Gastroesophageal sphincter (tissue), 4 donors: ENCODE data around the gene KCP. TPM values are rescaled to one million over a fixed set of nuclear protein-coding genes. Genes with fewer than 3 reads are reported as not detected.

Experiments used
- ATAC-seq: fragments of 150-250 bp; one replicate; pipeline ENCODE4 v1.9.1; 2016; ENCODE audit warnings: mild to moderate bottlenecking, moderate library complexity
- H3K27ac ChIP-seq, 4 donors: fragments of 200-600 bp; sonication (generic) in 3 of 4; 1 replicate in 3 of 4; 2 replicates in 1 of 4; pipeline ENCODE4 v1.5.1; 2016 to 2019
- H3K27me3 ChIP-seq: fragments of 200-600 bp; sonication (generic); one replicate; pipeline ENCODE4 v1.5.1; 2019
- H3K36me3 ChIP-seq, 2 donors: fragments of 200-600 bp; sonication (generic); one replicate each; pipeline ENCODE4 v1.5.1; 2019; ENCODE audit warnings: control low read depth in 1 of 2
- H3K4me1 ChIP-seq, 3 donors: fragments of 200-600 bp; sonication (generic); 1 replicate in 2 of 3; 2 replicates in 1 of 3; pipeline ENCODE4 v1.5.1; 2016 to 2019; ENCODE audit warnings: control low read depth in 2 of 3
- H3K4me3 ChIP-seq, 2 donors: fragments of 200-600 bp; sonication (generic); one replicate each; pipeline ENCODE4 v1.5.1; 2019; ENCODE audit warnings: mild to moderate bottlenecking in 1 of 2, moderate library complexity in 1 of 2
- H3K9me3 ChIP-seq, 3 donors: fragments of 200-600 bp; sonication (generic); one replicate each; pipeline ENCODE4 v1.5.1; 2017 to 2019; ENCODE audit warnings: control low read depth in 2 of 3
- EP300 ChIP-seq: sonication (generic); formaldehyde crosslinking; IDR thresholded peaks from one replicate; pipeline ENCODE4 v1.6.1; 2017; ENCODE audit warnings: antibody characterized with exemption, mild to moderate bottlenecking
- POLR2A ChIP-seq, 2 donors: fragments of 450-650 bp; IDR thresholded peaks; one replicate each; pipeline ENCODE4 v1.6.1; 2017; ENCODE audit warnings: antibody characterized with exemption in 2 of 2, mild to moderate bottlenecking in 2 of 2, moderate library complexity in 1 of 2
- POLR2AphosphoS5 ChIP-seq: sonication (generic); formaldehyde crosslinking; IDR thresholded peaks from one replicate; pipeline ENCODE4 v1.6.1; 2017; ENCODE audit warnings: antibody characterized with exemption
- WGBS, 2 donors: methylation state at CpG; one replicate each; pipeline ENCODE4 v1.1.5; 2018; ENCODE audit warnings: low coverage in 1 of 2; 5-methylcytosine and 5-hydroxymethylcytosine counted together
- total RNA-seq, 4 donors: library from RNA; depleted of rRNA; stranded (reverse); fragments of >200 nt; gene quantifications; one replicate each; pipeline ENCODE4 v1.1.0, GENCODE V29; 2016
- TF ChIP-seq, protein P1 (sequence below), 4 experiments: fragments of 200-600 bp in 2 of 4; fragments of 450-650 bp in 2 of 4; sonication (generic) in 1 of 4; IDR thresholded peaks; one replicate each; pipeline ENCODE4 v1.5.1; 2017 to 2019; ENCODE audit warnings: antibody characterized with exemption in 4 of 4, mild to moderate bottlenecking in 2 of 4, moderate library complexity in 2 of 4

Gene KCP
- total RNA-seq, 4 donors from 2014 or later: 0.31 to 0.67 TPM; not detected in 2

DNA sequence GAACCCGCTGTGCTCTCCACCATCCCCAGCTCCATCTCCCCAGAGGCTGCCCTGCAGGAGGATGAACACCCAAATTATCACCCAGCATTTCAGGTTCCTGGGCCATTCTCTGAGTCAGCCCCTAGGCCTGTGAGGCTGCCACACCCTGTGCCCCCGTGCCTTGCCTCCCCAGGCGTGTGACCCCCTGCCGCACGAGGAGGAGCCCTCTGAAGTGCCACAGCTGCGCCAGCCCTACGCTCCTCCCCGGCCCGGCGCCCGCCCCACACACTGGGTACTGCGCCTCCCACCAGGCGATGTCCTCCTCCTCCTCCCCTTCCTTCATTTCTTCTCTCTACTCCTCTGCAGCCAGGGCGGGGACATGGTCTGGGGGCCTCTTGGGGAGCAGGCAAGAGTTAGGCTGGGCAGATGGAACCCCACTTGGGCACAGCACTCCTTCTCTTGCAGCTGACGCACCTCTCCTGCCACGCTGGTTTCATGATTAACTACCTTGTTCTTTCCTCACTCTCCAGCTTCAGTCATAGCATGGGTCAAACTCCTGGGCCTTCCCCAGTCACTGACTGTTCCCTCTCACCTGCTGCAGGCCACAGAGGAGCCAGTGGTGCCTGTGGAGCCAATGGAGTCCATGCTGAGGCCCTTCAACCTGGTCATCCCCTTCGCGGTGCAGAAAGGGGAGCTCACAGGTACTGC, 60.6 kb downstream of the KCP start:
- Histone ChIP-seq H3K4me1 (no peaks in the 10 kb centered on the region), H3K27me3 (no peaks in the 10 kb centered on the region), H3K4me3 (no peak overlapping the region), H3K27ac (peak overlapping the region in 2 of 4 donors; percentile 18 to 33), H3K36me3 (peaks cover 0 to 100% of the 10 kb centered on the region in 2 donors), H3K9me3 (no peaks in the 10 kb centered on the region)
- no peak for TF ChIP-seq POLR2A (IDR thresholded peaks at IDR 0.05)
- no peak for TF ChIP-seq POLR2AphosphoS5
- no peak for TF ChIP-seq EP300
- TF ChIP-seq, protein P1, sequence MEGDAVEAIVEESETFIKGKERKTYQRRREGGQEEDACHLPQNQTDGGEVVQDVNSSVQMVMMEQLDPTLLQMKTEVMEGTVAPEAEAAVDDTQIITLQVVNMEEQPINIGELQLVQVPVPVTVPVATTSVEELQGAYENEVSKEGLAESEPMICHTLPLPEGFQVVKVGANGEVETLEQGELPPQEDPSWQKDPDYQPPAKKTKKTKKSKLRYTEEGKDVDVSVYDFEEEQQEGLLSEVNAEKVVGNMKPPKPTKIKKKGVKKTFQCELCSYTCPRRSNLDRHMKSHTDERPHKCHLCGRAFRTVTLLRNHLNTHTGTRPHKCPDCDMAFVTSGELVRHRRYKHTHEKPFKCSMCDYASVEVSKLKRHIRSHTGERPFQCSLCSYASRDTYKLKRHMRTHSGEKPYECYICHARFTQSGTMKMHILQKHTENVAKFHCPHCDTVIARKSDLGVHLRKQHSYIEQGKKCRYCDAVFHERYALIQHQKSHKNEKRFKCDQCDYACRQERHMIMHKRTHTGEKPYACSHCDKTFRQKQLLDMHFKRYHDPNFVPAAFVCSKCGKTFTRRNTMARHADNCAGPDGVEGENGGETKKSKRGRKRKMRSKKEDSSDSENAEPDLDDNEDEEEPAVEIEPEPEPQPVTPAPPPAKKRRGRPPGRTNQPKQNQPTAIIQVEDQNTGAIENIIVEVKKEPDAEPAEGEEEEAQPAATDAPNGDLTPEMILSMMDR (IDR thresholded peaks at IDR 0.05): no peak
- no peak for ATAC-seq
- WGBS, 2 donors: 84% methylated on average over 7 of the region's 18 CpGs; no CpG with 5 or more reads in 1 of the 2 donors

DNA sequence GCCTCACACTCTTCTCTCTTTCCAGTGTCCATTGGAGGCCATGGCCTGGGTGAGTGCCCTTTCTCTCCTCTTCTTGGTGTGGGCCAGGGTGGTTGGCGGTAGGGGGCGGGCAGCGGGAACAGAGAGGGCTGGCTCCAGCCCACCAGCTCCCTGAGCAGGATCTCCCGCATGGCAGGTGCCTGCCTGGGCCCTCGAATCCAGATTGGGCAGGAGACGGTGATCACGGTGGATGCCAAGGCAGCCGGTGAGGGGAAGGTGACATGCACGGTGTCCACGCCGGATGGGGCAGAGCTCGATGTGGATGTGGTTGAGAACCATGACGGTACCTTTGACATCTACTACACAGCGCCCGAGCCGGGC, 61.4 kb downstream of the KCP start:
- no peak for TF ChIP-seq EP300
- no peaks in the 10 kb centered on the region for H3K9me3 ChIP-seq
- WGBS, 2 donors: 100% methylated on average over 2 of the region's 16 CpGs; no CpG with 5 or more reads in 1 of the 2 donors
- ATAC-seq: no peak
- H3K4me3 ChIP-seq: no peak overlapping the region
- peaks cover 0 to 100% of the 10 kb centered on the region in 2 donors for H3K36me3 ChIP-seq
- peak overlapping the region in 2 of 4 donors; percentile 18 to 33 for H3K27ac ChIP-seq
- no peaks in the 10 kb centered on the region for H3K27me3 ChIP-seq
- H3K4me1 ChIP-seq: no peaks in the 10 kb centered on the region

DNA sequence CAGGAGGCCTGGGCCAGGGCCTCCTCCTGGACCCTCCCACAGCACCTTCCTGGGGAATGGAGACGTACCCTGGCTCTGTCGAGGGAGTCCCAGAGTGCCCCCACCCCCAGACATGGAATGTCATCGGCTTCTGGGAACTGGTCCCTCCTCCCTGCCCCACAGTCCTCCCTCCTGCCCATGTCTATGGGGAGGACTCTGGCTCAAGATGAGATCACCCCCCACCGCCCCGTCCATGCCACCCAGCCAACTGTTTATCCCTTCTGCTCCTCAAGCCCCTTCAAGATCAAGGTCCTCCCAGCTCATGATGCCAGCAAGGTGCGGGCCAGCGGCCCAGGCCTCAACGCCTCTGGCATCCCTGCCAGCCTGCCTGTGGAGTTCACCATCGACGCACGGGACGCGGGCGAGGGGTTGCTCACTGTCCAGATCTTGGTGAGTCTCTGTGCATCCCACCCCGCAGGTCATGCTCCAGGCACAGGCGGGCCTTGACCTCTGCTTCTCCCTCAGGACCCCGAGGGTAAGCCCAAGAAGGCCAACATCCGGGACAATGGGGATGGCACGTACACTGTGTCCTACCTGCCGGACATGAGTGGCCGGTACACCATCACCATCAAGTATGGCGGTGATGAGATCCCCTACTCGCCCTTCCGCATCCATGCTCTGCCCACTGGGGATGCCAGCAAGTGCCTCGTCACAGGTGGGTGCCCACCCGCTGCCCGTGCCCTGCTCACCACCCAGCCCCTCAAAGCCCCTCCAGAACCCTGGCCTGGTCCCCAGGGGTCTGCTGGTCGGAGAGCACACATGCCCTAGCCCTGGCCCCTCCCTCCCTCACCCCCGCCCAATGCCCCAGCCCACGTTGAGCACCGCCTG, 62.0 kb downstream of the KCP start:
- no peaks in the 10 kb centered on the region for H3K9me3 ChIP-seq
- no peak for ATAC-seq
- no peaks in the 10 kb centered on the region for H3K27me3 ChIP-seq
- 71 to 80% methylated on average over 1 to 4 of the region's 31 CpGs for WGBS, 2 donors
- H3K4me3 ChIP-seq: no peak overlapping the region
- peak overlapping the region in 3 of 4 donors; percentile 6 to 37 (median 18) for H3K27ac ChIP-seq
- no peak for TF ChIP-seq EP300
- TF ChIP-seq POLR2A (IDR thresholded peaks at IDR 0.05): no peak
- TF ChIP-seq, protein P1 (IDR thresholded peaks at IDR 0.05): no peak
- TF ChIP-seq POLR2AphosphoS5: no peak
- peaks cover 0 to 100% of the 10 kb centered on the region in 2 donors for H3K36me3 ChIP-seq
- no peaks in the 10 kb centered on the region for H3K4me1 ChIP-seq

DNA sequence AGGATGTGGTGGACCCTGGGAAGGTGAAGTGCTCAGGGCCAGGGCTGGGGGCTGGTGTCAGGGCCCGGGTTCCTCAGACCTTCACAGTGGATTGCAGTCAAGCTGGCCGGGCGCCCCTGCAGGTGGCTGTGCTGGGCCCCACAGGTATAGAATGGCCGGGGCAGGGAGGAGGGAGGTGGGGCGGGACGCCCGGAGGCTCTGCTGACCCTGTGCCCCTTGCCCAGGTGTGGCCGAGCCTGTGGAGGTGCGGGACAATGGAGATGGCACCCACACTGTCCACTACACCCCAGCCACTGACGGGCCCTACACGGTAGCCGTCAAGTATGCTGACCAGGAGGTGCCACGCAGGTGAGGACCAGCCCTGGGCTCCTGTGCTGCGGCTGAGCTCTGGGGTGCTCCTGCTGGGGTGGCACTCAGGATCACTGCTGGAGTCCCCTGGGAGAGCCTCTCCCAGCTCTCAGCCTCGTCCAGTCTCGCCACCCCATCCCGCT, 62.7 kb downstream of the KCP start:
- peak overlapping the region in 3 of 4 donors; percentile 6 to 37 (median 18) for H3K27ac ChIP-seq
- no peaks in the 10 kb centered on the region for H3K9me3 ChIP-seq
- no peak for ATAC-seq
- H3K4me3 ChIP-seq: no peak overlapping the region
- H3K27me3 ChIP-seq: no peaks in the 10 kb centered on the region
- H3K36me3 ChIP-seq: peaks cover 0 to 100% of the 10 kb centered on the region in 2 donors
- TF ChIP-seq EP300: no peak
- TF ChIP-seq, protein P1 (IDR thresholded peaks at IDR 0.05): no peak
- no peak for TF ChIP-seq POLR2A (IDR thresholded peaks at IDR 0.05)
- TF ChIP-seq POLR2AphosphoS5: no peak
- no CpG with 5 or more reads among the region's 17 CpGs for WGBS, 2 donors
- no peaks in the 10 kb centered on the region for H3K4me1 ChIP-seq

DNA sequence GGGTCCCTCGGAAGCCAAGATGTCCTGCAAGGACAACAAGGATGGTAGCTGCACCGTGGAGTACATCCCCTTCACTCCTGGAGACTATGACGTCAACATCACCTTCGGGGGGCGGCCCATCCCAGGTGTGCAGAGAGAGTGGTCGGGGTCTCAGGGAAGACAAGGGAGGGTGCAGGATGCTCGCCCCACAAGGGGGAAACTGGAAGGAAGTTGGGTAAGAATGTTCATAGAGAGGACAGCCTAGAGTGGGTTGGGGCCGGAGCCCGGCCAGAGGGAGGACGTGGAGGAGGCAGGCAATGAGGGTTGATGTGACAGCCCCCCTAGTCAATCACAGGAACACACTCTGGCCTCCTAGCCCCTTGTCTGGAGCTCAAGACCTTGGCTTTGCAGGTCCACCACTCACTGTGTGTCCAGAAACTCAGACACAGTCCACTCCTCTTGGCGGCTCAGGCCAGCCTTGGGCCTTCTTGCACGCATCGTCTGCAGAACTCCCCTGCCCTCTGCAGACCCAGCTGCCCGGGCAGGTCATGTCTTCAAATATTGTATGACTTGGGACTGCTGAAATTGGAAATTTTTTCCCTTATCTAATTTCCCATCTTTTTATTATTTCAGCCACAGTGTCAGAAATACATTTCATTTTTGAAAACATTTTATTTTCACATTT, 63.6 kb downstream of the KCP start:
- Histone ChIP-seq H3K27me3 (no peaks in the 10 kb centered on the region), H3K4me1 (peaks cover 0 to 3% (median 0%) of the 10 kb centered on the region in 3 donors), H3K9me3 (no peaks in the 10 kb centered on the region), H3K4me3 (no peak overlapping the region), H3K27ac (no peak overlapping the region), H3K36me3 (peaks cover 0 to 100% of the 10 kb centered on the region in 2 donors)
- 71 to 77% methylated on average over 6 to 9 of the region's 14 CpGs for WGBS, 2 donors
- ATAC-seq: no peak
- TF ChIP-seq POLR2A (IDR thresholded peaks at IDR 0.05) (no peak), EP300 (no peak), POLR2AphosphoS5 (no peak)
- TF ChIP-seq, protein P1 (IDR thresholded peaks at IDR 0.05): no peak
